ENCODE measurements around the gene MECR. TPM values are rescaled to one million over a fixed set of nuclear protein-coding genes. Genes with fewer than 3 reads are reported as not detected.
"Not testable (repeated sequence)": the region's sequence is repeated elsewhere in the genome, so short reads cannot be mapped to it uniquely, and the experiment has no call there.

The MECR gene
- total RNA-seq, 1 donor from 2014 or later = 28.7 TPM

GRCh38 chr1:29237852-29238619, 7.3 kb upstream of the MECR start:
- peaks cover 30% of the 10 kb centered on the region for H3K4me1 Mint-ChIP-seq (ENCODE audit: unreplicated experiment)
- H3K27ac Mint-ChIP-seq = peak overlapping the region; percentile 99
- peaks cover 38% of the 10 kb centered on the region for H3K27me3 Mint-ChIP-seq
- H3K9me3 Mint-ChIP-seq = no peaks in the 10 kb centered on the region
- no peaks in the 10 kb centered on the region for H3K36me3 Mint-ChIP-seq
- peak overlapping the region; percentile 94 for H3K4me3 Mint-ChIP-seq
- TF ChIP-seq, protein P1, sequence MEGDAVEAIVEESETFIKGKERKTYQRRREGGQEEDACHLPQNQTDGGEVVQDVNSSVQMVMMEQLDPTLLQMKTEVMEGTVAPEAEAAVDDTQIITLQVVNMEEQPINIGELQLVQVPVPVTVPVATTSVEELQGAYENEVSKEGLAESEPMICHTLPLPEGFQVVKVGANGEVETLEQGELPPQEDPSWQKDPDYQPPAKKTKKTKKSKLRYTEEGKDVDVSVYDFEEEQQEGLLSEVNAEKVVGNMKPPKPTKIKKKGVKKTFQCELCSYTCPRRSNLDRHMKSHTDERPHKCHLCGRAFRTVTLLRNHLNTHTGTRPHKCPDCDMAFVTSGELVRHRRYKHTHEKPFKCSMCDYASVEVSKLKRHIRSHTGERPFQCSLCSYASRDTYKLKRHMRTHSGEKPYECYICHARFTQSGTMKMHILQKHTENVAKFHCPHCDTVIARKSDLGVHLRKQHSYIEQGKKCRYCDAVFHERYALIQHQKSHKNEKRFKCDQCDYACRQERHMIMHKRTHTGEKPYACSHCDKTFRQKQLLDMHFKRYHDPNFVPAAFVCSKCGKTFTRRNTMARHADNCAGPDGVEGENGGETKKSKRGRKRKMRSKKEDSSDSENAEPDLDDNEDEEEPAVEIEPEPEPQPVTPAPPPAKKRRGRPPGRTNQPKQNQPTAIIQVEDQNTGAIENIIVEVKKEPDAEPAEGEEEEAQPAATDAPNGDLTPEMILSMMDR (conservative IDR thresholded peaks at IDR 0.05) = no peak
- DNase-seq (ENCODE audit: extremely low spot score, unreplicated experiment) = peak; percentile 76

GRCh38 chr1:29237129-29237821, 6.5 kb upstream of the MECR start:
- Mint-ChIP-seq H3K27me3 (peaks cover 40% of the 10 kb centered on the region), H3K4me3 (peak overlapping the region; percentile 94)
- TF ChIP-seq, protein P1 (conservative IDR thresholded peaks at IDR 0.05) = no peak

DNA sequence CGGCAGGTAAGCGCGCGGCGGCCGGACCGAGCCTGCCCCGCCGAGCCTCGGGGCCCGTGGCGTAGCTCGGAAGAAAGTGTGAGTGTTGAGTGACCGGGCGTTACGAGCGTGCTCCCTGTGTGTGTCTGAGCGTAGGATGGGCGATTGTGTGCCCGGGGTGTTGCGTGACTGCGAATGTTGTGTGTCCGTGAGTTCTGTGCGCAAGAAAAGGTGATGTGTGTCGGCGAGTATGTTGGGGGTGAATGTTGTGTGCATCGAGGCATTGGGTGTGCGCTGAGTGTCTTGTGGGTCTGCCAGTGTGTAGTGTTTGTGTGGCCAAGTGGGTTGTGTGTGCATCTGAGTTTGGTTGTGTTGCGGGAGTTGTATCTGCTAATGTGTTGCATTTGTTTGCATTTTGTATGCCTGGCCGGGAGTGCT, 6.0 kb upstream of the MECR start:
- Mint-ChIP-seq H3K36me3 (no peaks in the 10 kb centered on the region), H3K9me3 (no peaks in the 10 kb centered on the region), H3K27me3 (peaks cover 40% of the 10 kb centered on the region), H3K4me1 (ENCODE audit: unreplicated experiment) (peaks cover 30% of the 10 kb centered on the region), H3K4me3 (peak overlapping the region; percentile 94), H3K27ac (peak overlapping the region; percentile 97)
- DNase-seq (ENCODE audit: extremely low spot score, unreplicated experiment) = no peak
- TF ChIP-seq, protein P1 (conservative IDR thresholded peaks at IDR 0.05) = no peak

More at GRCh38 chr1:29237129-29237821, 6.5 kb upstream of the MECR start:
- Mint-ChIP-seq H3K4me1 (ENCODE audit: unreplicated experiment) (peaks cover 30% of the 10 kb centered on the region), H3K9me3 (no peaks in the 10 kb centered on the region), H3K36me3 (no peaks in the 10 kb centered on the region), H3K27ac (peak overlapping the region; percentile 97)
- peak; percentile 78 for DNase-seq (ENCODE audit: extremely low spot score, unreplicated experiment)

DNA sequence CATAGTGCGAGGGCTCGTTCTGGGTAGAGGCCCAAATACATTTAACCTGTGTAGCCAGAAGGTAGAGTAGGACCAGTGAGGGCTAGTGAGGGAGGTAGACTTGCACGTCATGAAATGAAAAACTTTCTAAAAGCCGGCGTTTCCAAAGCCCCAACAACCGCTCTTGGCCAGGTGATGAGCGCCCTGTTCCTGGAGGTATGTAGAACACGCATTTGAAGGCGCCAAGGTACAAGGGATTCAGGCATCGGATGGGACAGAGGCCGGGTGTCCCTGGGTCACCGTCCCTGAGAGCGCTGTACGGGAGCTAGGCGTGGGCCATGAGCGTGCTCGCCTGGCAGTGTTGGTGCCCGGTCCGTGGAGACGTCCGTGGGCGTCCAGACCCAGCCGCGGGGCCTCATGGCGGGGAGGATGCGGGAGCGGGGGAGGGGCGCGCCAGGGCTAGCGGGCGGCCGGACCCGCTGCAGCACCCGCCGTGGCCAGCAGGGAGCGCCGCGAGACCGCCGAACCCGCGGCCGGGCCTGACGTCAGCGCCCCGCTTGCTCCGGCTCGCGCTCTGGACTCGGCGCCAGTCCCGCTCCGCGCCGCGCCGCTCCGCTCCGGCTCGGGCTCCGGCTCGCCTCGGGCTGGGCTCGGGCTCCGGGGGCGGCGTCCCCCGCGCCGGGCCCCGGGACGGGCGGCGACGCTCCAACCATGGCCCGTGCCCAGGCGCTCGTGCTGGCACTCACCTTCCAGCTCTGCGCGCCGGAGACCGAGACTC, 5.4 kb upstream of the MECR start, which contains the start of gene PTPRU:
Gene PTPRU (plus strand): TSS at position 568 of the 757 bp plus-strand sequence. CDS start 123 bp downstream, at position 691.
- peak within 1 kb of the TSS; percentile 94 for H3K4me3 Mint-ChIP-seq
- H3K9me3 Mint-ChIP-seq = no peaks in the 10 kb centered on the region
- peaks cover 29% of the 10 kb centered on the region for H3K4me1 Mint-ChIP-seq (ENCODE audit: unreplicated experiment)
- H3K27me3 Mint-ChIP-seq = peaks cover 40% of the 10 kb centered on the region
- peak within 1 kb of the TSS; percentile 97 for H3K27ac Mint-ChIP-seq
- DNase-seq (ENCODE audit: extremely low spot score, unreplicated experiment) = peak; percentile 94
- no peaks in the 10 kb centered on the region for H3K36me3 Mint-ChIP-seq
- TF ChIP-seq, protein P1 (conservative IDR thresholded peaks at IDR 0.05) = peak; percentile 88

DNA sequence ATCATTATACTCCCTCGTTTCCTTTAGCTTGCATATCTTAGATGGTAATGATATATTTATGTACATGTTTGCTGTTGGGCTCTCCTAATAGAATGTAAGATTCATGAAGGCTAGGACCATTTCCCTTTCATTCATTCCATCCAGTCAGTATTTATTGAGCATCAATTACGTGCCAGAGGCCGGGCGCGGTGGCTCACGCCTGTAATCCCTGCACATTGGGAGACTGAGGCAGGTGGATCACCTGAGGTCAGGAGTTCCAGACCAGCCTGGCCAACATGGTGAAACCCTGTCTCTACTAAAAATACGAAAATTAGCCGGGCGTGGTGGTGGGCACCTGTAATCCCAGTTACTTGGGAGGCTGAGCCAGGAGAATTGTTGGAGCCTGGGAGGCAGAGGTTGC, 4.1 kb upstream of the MECR start:
- H3K4me1 Mint-ChIP-seq (ENCODE audit: unreplicated experiment) = peaks cover 28% of the 10 kb centered on the region
- peaks cover 40% of the 10 kb centered on the region for H3K27me3 Mint-ChIP-seq
- not testable (repeated sequence) for H3K27ac Mint-ChIP-seq; H3K36me3 Mint-ChIP-seq; H3K4me3 Mint-ChIP-seq; DNase-seq (ENCODE audit: extremely low spot score, unreplicated experiment); H3K9me3 Mint-ChIP-seq

Data from type B pancreatic cell (in vitro differentiated cells).